Ovary (tissue), 3 donors: ENCODE measurements around the gene FOLH1.
"Not testable (repeated sequence)": the region's sequence is repeated elsewhere in the genome, so short reads cannot be mapped to it uniquely, and the experiment has no call there.

Experiments
- EP300 ChIP-seq: sonication (generic); formaldehyde crosslinking; IDR thresholded peaks from one replicate; pipeline ENCODE4 v1.6.1; 2017; ENCODE audit warnings: antibody characterized with exemption
- TF ChIP-seq, protein P1 (sequence below), 3 donors: fragments of 450-650 bp in 2 of 3; fragments of 200-600 bp in 1 of 3; IDR thresholded peaks; one replicate each; pipeline versions ENCODE4 v1.5.1 to v1.8.0; 2016 to 2022; ENCODE audit warnings: antibody characterized with exemption in 3 of 3, mild to moderate bottlenecking in 1 of 3
- donor health status: DM: no; HTN: no; CAD: no.

DNA sequence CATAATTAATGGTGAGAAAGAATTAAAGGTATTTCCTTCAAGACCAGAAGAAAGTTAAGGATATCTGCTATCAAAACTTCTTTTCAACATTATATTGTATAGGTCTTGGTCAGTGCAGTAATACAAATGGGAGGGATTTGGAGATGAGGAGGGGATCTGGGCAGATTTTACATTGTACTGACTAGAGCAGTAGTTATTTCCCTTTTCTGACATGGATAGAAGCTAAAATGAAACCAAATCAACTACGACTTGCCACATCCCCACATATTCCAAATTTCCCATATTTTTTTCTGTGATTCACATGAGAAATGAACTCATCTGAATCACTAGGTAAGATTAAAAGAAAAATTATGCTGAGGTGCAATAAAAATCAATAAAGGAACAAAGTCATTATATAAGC is 11.6 kb downstream of the FOLH1 start:
- TF ChIP-seq, protein P1, sequence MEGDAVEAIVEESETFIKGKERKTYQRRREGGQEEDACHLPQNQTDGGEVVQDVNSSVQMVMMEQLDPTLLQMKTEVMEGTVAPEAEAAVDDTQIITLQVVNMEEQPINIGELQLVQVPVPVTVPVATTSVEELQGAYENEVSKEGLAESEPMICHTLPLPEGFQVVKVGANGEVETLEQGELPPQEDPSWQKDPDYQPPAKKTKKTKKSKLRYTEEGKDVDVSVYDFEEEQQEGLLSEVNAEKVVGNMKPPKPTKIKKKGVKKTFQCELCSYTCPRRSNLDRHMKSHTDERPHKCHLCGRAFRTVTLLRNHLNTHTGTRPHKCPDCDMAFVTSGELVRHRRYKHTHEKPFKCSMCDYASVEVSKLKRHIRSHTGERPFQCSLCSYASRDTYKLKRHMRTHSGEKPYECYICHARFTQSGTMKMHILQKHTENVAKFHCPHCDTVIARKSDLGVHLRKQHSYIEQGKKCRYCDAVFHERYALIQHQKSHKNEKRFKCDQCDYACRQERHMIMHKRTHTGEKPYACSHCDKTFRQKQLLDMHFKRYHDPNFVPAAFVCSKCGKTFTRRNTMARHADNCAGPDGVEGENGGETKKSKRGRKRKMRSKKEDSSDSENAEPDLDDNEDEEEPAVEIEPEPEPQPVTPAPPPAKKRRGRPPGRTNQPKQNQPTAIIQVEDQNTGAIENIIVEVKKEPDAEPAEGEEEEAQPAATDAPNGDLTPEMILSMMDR (IDR thresholded peaks at IDR 0.05) = not testable (repeated sequence)
- TF ChIP-seq EP300 = not testable (repeated sequence)
